Activated CD8-positive, alpha-beta T cell treated with anti-CD3 and anti-CD28 coated beads for 36 hours (primary cell): ENCODE data around the gene SMIM8. TPM values are rescaled to one million over a fixed set of nuclear protein-coding genes. Genes with fewer than 3 reads are reported as not detected.

ENCODE experiments used
- ATAC-seq: fragments of 200-7000 bp; cut with Tn5 transposase; one replicate; pipeline ENCODE4 v1.10.0; 2021; ENCODE audit warnings: mild to moderate bottlenecking, moderate library complexity
- CTCF ChIA-PET: fragments of 350-600 bp; sonication (Branson Sonifier 250); formaldehyde crosslinking; loops from one replicate; lab custom pipeline; 2021; ENCODE audit warnings: antibody characterized with exemption; lab: Charles Lee
- POLR2A ChIA-PET: fragments of 350-600 bp; sonication (Branson Sonifier 250); formaldehyde crosslinking; loops from one replicate; lab custom pipeline; 2021; ENCODE audit warnings: antibody characterized with exemption; lab: Charles Lee
- DNase-seq: peaks from one replicate; pipeline ENCODE4 v3.0.0-alpha.2; 2020
- H3K27ac Mint-ChIP-seq: one replicate; pipeline ENCODE4 v1.8.0; 2021; ENCODE audit warnings: mild to moderate bottlenecking, mixed read lengths
- H3K27me3 Mint-ChIP-seq: one replicate; pipeline ENCODE4 v1.8.0; 2021; ENCODE audit warnings: mixed read lengths
- H3K36me3 Mint-ChIP-seq: one replicate; pipeline ENCODE4 v1.8.0; 2021; ENCODE audit warnings: low read depth, mixed read lengths
- H3K4me1 Mint-ChIP-seq: one replicate; pipeline ENCODE4 v1.8.0; 2021; ENCODE audit warnings: low read depth, mixed read lengths
- H3K4me3 Mint-ChIP-seq: one replicate; pipeline ENCODE4 v1.8.0; 2021; ENCODE audit warnings: mild to moderate bottlenecking, moderate library complexity, mixed read lengths
- H3K9me3 Mint-ChIP-seq: one replicate; pipeline ENCODE4 v1.8.0; 2021; ENCODE audit warnings: mixed read lengths
- intact Hi-C: fragments of 100-400 bp; cut with micrococcal nuclease; formaldehyde crosslinking; loops from one replicate; pipeline ENCODE4 v1.10.0; 2022
- total RNA-seq, 2 experiments: library from RNA; stranded (reverse); gene quantifications; one replicate each; pipeline ENCODE4 v1.2.3, GENCODE V29; 2021
- TF ChIP-seq, protein P1 (sequence below): fragments of 200-600 bp; IDR thresholded peaks from one replicate; pipeline ENCODE4 v1.8.0; 2022; ENCODE audit warnings: antibody characterized with exemption, mild to moderate bottlenecking

The SMIM8 gene
- total RNA-seq, 2 experiments from 2014 or later, result 10.7 to 11.9 TPM

DNA sequence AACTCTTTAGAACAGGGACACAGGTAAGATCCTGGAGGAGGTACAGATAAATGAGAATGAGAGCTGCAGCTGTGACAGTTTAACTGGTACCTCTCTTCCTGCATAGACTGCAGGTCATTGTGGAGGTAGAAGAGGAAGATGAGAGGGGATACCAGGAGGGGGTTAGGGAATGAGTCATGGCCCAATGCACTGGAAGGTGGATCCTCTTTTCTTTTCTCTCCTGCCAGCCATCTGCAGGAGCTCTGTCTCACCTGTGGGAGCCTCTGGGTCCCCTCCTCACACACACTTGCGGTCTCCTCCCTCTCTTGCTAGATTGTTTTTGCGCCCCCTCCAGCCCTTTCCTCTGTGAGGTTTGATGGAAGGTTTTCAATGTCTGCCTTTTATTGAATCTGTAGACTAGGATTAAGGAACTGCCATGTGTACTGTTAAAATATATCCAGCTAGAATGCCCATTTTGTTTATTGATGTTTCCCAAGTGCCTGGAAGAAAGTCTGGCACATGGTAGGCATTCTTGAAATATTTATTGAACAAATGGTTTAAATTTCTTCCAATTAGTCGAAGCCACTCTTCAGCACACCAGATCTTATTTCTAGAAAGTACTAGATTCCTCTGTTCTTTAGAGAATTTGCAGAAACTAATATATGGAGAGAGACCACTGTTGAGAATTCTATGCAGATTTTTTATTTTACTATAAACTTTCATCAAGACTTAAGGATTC is 35.2 kb downstream of the SMIM8 start:
- Mint-ChIP-seq H3K9me3 (no peaks in the 10 kb centered on the region), H3K4me1 (no peaks in the 10 kb centered on the region), H3K4me3 (no peak overlapping the region), H3K27me3 (no peaks in the 10 kb centered on the region), H3K36me3 (no peaks in the 10 kb centered on the region), H3K27ac (no peak overlapping the region)
- intact Hi-C loops, result no loop called here
- CTCF ChIA-PET, result no interaction called here
- TF ChIP-seq, protein P1, sequence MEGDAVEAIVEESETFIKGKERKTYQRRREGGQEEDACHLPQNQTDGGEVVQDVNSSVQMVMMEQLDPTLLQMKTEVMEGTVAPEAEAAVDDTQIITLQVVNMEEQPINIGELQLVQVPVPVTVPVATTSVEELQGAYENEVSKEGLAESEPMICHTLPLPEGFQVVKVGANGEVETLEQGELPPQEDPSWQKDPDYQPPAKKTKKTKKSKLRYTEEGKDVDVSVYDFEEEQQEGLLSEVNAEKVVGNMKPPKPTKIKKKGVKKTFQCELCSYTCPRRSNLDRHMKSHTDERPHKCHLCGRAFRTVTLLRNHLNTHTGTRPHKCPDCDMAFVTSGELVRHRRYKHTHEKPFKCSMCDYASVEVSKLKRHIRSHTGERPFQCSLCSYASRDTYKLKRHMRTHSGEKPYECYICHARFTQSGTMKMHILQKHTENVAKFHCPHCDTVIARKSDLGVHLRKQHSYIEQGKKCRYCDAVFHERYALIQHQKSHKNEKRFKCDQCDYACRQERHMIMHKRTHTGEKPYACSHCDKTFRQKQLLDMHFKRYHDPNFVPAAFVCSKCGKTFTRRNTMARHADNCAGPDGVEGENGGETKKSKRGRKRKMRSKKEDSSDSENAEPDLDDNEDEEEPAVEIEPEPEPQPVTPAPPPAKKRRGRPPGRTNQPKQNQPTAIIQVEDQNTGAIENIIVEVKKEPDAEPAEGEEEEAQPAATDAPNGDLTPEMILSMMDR, result no peak
- POLR2A ChIA-PET, result interaction anchor here (1.3 kb wide), 1 partner anchor 16 kb away, joined by 4 read pairs; no protein-coding TSS in a partner anchor
- ATAC-seq, result no peak
- DNase-seq, result no peak

DNA sequence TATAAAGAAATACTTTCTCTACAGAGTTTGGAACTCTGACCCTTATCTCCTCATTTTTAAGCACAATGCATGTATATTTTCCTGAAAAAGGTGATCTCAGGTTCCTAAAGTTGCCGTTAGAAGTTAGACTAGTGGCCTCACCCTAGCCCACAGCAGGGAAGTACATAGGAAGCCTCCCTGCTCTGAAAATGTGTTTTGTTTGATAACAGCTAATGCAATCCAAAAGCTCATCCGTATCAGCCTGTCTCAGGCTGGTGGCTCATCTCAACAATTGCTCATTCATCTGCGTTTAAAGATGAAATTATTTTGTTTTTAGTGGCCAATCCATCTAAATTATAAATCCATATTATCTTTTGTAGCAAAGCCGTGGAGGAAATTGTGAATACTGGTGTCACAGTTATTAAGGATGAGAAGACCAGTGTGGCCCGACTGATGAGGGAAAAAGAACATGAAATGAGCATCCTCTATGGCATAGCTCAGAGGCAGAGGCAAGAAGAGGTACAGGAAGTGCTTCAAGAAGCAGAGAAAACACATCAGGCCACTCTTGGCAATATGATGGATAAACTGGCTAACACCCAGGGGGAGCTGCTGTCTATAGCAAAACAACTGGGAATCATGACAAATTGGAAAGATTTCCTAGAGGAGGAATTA is 42.3 kb downstream of the SMIM8 start:
- Mint-ChIP-seq H3K4me3 (no peak overlapping the region), H3K4me1 (no peaks in the 10 kb centered on the region), H3K27me3 (no peaks in the 10 kb centered on the region), H3K36me3 (no peaks in the 10 kb centered on the region), H3K27ac (no peak overlapping the region), H3K9me3 (peaks cover 7% of the 10 kb centered on the region)
- DNase-seq (no peak), ATAC-seq (no peak)
- ChIA-PET CTCF (interaction anchor here (0.8 to 0.9 kb wide), 2 partner anchors 286 to 299 kb away, joined by 3 read pairs; no protein-coding TSS in a partner anchor), POLR2A (interaction anchor here (0.6 kb wide), 1 partner anchor 69 kb away, joined by 3 read pairs; no protein-coding TSS in a partner anchor)
- intact Hi-C loops, result no loop called here
- TF ChIP-seq, protein P1, result no peak

DNA sequence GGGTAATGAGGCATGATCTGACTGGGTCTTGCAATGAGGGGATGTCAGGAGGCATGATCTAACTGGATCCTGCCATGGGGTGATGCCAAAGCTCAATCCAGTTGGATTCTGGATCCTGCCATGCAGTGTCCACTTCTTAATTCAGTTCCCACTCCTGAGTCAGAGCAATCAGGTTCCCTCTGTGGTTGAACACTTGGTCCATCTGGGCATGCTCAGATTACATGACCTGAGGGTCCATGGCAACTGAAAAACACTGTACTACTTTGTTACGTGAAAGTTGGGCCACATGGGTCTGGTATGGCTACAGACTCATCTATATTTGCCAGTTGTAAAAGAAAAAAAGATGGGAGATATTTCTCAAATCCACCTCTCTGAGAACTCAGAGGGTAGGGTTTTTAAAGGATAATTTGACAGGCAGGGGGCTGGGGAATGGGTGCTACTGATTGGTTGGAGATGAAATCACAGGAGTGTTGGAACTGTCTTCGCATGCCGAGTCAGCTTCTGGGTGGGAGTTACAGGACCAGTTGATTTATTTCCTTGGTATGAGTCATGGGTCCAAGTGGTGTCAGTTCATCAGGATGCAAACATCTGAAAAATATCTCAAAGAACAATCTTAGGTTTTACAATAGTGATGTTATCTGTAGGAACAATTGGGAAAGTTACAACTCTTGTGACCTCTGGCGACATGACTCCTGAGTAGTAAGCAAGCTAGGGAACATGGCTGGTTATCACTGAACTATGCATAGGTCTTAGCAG is 43.9 kb downstream of the SMIM8 start:
- H3K4me3 Mint-ChIP-seq, result no peak overlapping the region
- H3K27ac Mint-ChIP-seq, result no peak overlapping the region
- no peaks in the 10 kb centered on the region for H3K4me1 Mint-ChIP-seq
- H3K36me3 Mint-ChIP-seq, result no peaks in the 10 kb centered on the region
- TF ChIP-seq, protein P1, result no peak
- H3K9me3 Mint-ChIP-seq, result peaks cover 7% of the 10 kb centered on the region
- no peak for ATAC-seq
- no peak for DNase-seq
- intact Hi-C loops, result no loop called here
- ChIA-PET POLR2A (no interaction called here), CTCF (no interaction called here)
- H3K27me3 Mint-ChIP-seq, result no peaks in the 10 kb centered on the region

DNA sequence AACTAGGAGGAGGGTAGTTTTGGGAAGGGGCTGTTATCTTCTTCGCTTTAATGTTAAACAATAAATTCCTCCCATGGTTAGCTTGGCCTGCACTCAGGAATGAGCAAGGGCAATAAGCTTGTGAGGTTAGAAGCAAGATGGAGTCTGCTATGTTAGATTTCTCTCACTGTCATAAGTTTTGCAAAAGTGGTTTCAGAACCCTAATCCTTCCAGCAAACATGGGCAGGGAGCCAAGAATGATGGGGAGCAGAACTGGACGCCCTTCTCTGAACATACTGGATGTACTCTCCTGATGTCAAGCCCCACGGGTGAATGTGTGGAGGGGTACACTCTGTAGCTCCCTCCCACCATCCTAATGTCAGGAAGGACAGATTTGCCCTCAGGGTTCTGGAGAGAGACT is 44.5 kb downstream of the SMIM8 start:
- no peak overlapping the region for H3K27ac Mint-ChIP-seq
- ChIA-PET CTCF (no interaction called here), POLR2A (no interaction called here)
- ATAC-seq (no peak), DNase-seq (no peak)
- no peaks in the 10 kb centered on the region for H3K36me3 Mint-ChIP-seq
- H3K4me3 Mint-ChIP-seq, result no peak overlapping the region
- no peaks in the 10 kb centered on the region for H3K27me3 Mint-ChIP-seq
- peaks cover 7% of the 10 kb centered on the region for H3K9me3 Mint-ChIP-seq
- TF ChIP-seq, protein P1, result no peak
- intact Hi-C loops, result no loop called here
- H3K4me1 Mint-ChIP-seq, result no peaks in the 10 kb centered on the region
